H9 (cell line): ENCODE results near the gene LSM7. TPM values are rescaled to one million over a fixed set of nuclear protein-coding genes. Genes with fewer than 3 reads are reported as not detected.
A peak's percentile ranks its signal among the peaks of the same experiment; 100 is the strongest.

Experiments used
- DNase-seq: peaks from one replicate; pipeline ENCODE4 v3.0.0-alpha.2; 2017
- H2AFZ ChIP-seq: one replicate; pipeline ENCODE4 v1.6.1; 2013; ENCODE audit warnings: mild to moderate bottlenecking, low read length, control low read depth, moderate library complexity
- H2AK5ac ChIP-seq: 2 replicates; pipeline ENCODE4 v1.6.1; 2013; ENCODE audit warnings: low read length, control low read depth, mixed read lengths; ENCODE audit not compliant: insufficient read length
- H2BK120ac ChIP-seq: one replicate; pipeline ENCODE4 v1.6.1; 2013; ENCODE audit warnings: low read depth, mild to moderate bottlenecking, low read length, control low read depth, inconsistent platforms; ENCODE audit not compliant: poor library complexity, severe bottlenecking
- H2BK12ac ChIP-seq: 2 replicates; pipeline ENCODE4 v1.6.1; 2013; ENCODE audit warnings: low read length, control low read depth, mixed read lengths, low read depth; ENCODE audit not compliant: insufficient read length
- H2BK15ac ChIP-seq: 2 replicates; pipeline ENCODE4 v1.6.1; 2013; ENCODE audit warnings: low read depth, low read length, control low read depth
- H2BK20ac ChIP-seq: one replicate; pipeline ENCODE4 v1.6.1; 2013; ENCODE audit warnings: low read depth, mild to moderate bottlenecking, low read length, control low read depth, inconsistent platforms; ENCODE audit not compliant: poor library complexity, severe bottlenecking
- H2BK5ac ChIP-seq: 2 replicates; pipeline ENCODE4 v1.6.1; 2013; ENCODE audit warnings: low read length, control low read depth, mixed read lengths; ENCODE audit not compliant: insufficient read length
- H3K14ac ChIP-seq: 2 replicates; pipeline ENCODE4 v1.6.1; 2013; ENCODE audit warnings: low read length, control low read depth; ENCODE audit not compliant: insufficient read depth
- H3K18ac ChIP-seq: 2 replicates; pipeline ENCODE4 v1.6.1; 2013; ENCODE audit warnings: low read depth, mild to moderate bottlenecking, mixed read lengths, low read length, control low read depth; ENCODE audit not compliant: insufficient read length
- H3K23ac ChIP-seq: 2 replicates; pipeline ENCODE4 v1.6.1; 2013; ENCODE audit warnings: low read length, control low read depth, mixed read lengths, low read depth; ENCODE audit not compliant: insufficient read length
- H3K23me2 ChIP-seq: 2 replicates; pipeline ENCODE4 v1.6.1; 2013; ENCODE audit warnings: low read depth, mild to moderate bottlenecking, mixed read lengths, low read length, control low read depth; ENCODE audit not compliant: insufficient read length, poor library complexity, severe bottlenecking
- H3K27ac ChIP-seq: 2 replicates; pipeline ENCODE4 v1.5.1; 2013; ENCODE audit warnings: low read length, control low read depth, mixed read lengths, low read depth; ENCODE audit not compliant: insufficient read length
- H3K27me3 ChIP-seq: 2 replicates; pipeline ENCODE4 v1.6.1; 2013; ENCODE audit warnings: low read length, control low read depth, inconsistent platforms; ENCODE audit not compliant: insufficient read depth
- H3K4ac ChIP-seq: 2 replicates; pipeline ENCODE4 v1.6.1; 2013; ENCODE audit warnings: low read depth, mild to moderate bottlenecking, control low read depth, inconsistent platforms, low read length, moderate library complexity
- H3K4me1 ChIP-seq: 2 replicates; pipeline ENCODE4 v1.6.1; 2013; ENCODE audit warnings: low read length, control low read depth, inconsistent platforms; ENCODE audit not compliant: insufficient read depth
- H3K4me2 ChIP-seq: 2 replicates; pipeline ENCODE4 v1.6.1; 2013; ENCODE audit warnings: low read length, control low read depth, mixed read lengths; ENCODE audit not compliant: insufficient read length, insufficient read depth
- H3K56ac ChIP-seq: 2 replicates; pipeline ENCODE4 v1.6.1; 2013; ENCODE audit warnings: low read depth, mild to moderate bottlenecking, mixed read lengths, low read length, control low read depth; ENCODE audit not compliant: insufficient read length
- H3K79me1 ChIP-seq: 2 replicates; pipeline ENCODE4 v1.6.1; 2013; ENCODE audit warnings: low read depth, mild to moderate bottlenecking, moderate library complexity, low read length, control low read depth, inconsistent platforms; ENCODE audit not compliant: insufficient read depth, poor library complexity, severe bottlenecking
- H3K79me2 ChIP-seq: 2 replicates; pipeline ENCODE4 v1.6.1; 2013; ENCODE audit warnings: low read length, control low read depth, inconsistent platforms; ENCODE audit not compliant: insufficient read depth
- H3K9ac ChIP-seq: 2 replicates; pipeline ENCODE4 v1.6.1; 2013; ENCODE audit warnings: low read length, control low read depth, mixed read lengths; ENCODE audit not compliant: insufficient read length; ENCODE audit errors: extremely low read depth
- H3K9me3 ChIP-seq: one replicate; pipeline ENCODE4 v1.6.1; 2013; ENCODE audit warnings: low read depth, low read length, inconsistent platforms; ENCODE audit not compliant: control insufficient read depth
- H3T11ph ChIP-seq: one replicate; pipeline ENCODE4 v1.6.1; 2013; ENCODE audit warnings: mild to moderate bottlenecking, low read length, control low read depth, inconsistent platforms
- H4K20me1 ChIP-seq: one replicate; pipeline ENCODE4 v1.6.1; 2013; ENCODE audit not compliant: control insufficient read depth, insufficient read length, insufficient read depth
- H4K5ac ChIP-seq: 2 replicates; pipeline ENCODE4 v1.6.1; 2013; ENCODE audit warnings: low read depth, mild to moderate bottlenecking, mixed read lengths, low read length, control low read depth; ENCODE audit not compliant: insufficient read length
- H4K8ac ChIP-seq: replicated peaks from 2 replicates; pipeline ENCODE4 v1.6.1; 2013; ENCODE audit warnings: low read length, control low read depth, mixed read lengths, low read depth; ENCODE audit not compliant: insufficient read length
- H4K91ac ChIP-seq: 2 replicates; pipeline ENCODE4 v1.6.1; 2013; ENCODE audit warnings: low read depth, mild to moderate bottlenecking, moderate library complexity, mixed read lengths, low read length, control low read depth; ENCODE audit not compliant: insufficient read length
- H3K27ac Mint-ChIP-seq, 3 experiments: 2 replicates in 2 of 3; 3 replicates in 1 of 3; pipeline ENCODE4 v1.8.0; 2020 to 2021; ENCODE audit warnings: mixed read lengths in 3 of 3, mild to moderate bottlenecking in 1 of 3, moderate library complexity in 1 of 3
- H3K27me3 Mint-ChIP-seq: 2 replicates; pipeline ENCODE4 v1.8.0; 2021; ENCODE audit warnings: low read depth, mild to moderate bottlenecking, moderate library complexity, mixed read lengths
- H3K36me3 Mint-ChIP-seq, 3 experiments: 2 replicates in 2 of 3; 3 replicates in 1 of 3; pipeline ENCODE4 v1.8.0; 2020 to 2021; ENCODE audit warnings: low read depth in 3 of 3, mixed read lengths in 3 of 3; ENCODE audit not compliant: insufficient read depth in 1 of 3
- H3K4me1 Mint-ChIP-seq, 2 experiments: 2 replicates each; pipeline ENCODE4 v1.8.0; 2020; ENCODE audit warnings: mixed read lengths in 2 of 2
- H3K4me3 Mint-ChIP-seq, 2 experiments: 2 replicates in 1 of 2; 3 replicates in 1 of 2; pipeline ENCODE4 v1.8.0; 2020 to 2021; ENCODE audit warnings: mild to moderate bottlenecking in 2 of 2, mixed read lengths in 2 of 2, moderate library complexity in 1 of 2
- H3K9me3 Mint-ChIP-seq, 2 experiments: 2 replicates in 1 of 2; 3 replicates in 1 of 2; pipeline ENCODE4 v1.8.0; 2020; ENCODE audit warnings: mild to moderate bottlenecking in 2 of 2, mixed read lengths in 2 of 2, moderate library complexity in 1 of 2
- CTCF ChIP-seq: fragments of 200-600 bp; sonication (generic); conservative IDR thresholded peaks from 3 replicates; pipeline ENCODE4 v1.8.0; 2021; ENCODE audit warnings: antibody characterized with exemption, mild to moderate bottlenecking
- WGBS: extraction: QIAGEN DNeasy Blood & Tissue Kit; methylation state at CpG from one replicate; pipeline ENCODE4 v1.1.7; 2013; ENCODE audit warnings: missing lambda C conversion rate, low lambda C conversion rate, mixed read lengths; ENCODE audit not compliant: insufficient read length; ENCODE audit errors: extremely low coverage; 5-methylcytosine and 5-hydroxymethylcytosine counted together
- total RNA-seq: library from RNA; stranded (reverse); gene quantifications from 2 replicates; pipeline ENCODE4 v1.2.1, GENCODE V29; 2021

The LSM7 gene
- total RNA-seq, 1 experiment from 2014 or later: 187 TPM

- 0 out of 4 replicates have a peak, but pooled peaks cover 6 to 12% of the 10 kb centered on the region in 2 experiments for H3K4me1 Mint-ChIP-seq
- no peak for DNase-seq
- no peak overlapping the region for H3K9ac ChIP-seq
- no peak overlapping the region for H4K5ac ChIP-seq
- no peaks in the 10 kb centered on the region for H4K20me1 ChIP-seq
- no peak overlapping the region for H2BK15ac ChIP-seq
- H3K23ac ChIP-seq: no peak overlapping the region
- no peaks in the 10 kb centered on the region for H3K79me2 ChIP-seq
- no peak overlapping the region for H3K56ac ChIP-seq
- H3K14ac ChIP-seq: no peak overlapping the region
- H2AK5ac ChIP-seq: no peak overlapping the region
- no peak overlapping the region for H3K18ac ChIP-seq
- no peak overlapping the region for H4K8ac ChIP-seq
- no peaks in the 10 kb centered on the region for H3K9me3 ChIP-seq
- H3T11ph ChIP-seq: no peak overlapping the region
- H3K27ac Mint-ChIP-seq: peak overlapping the region in 2 of 3 experiments; percentile 44; a peak in 2 of 7 replicates
- no peak overlapping the region for H3K27ac ChIP-seq
- H2BK5ac ChIP-seq: no peak overlapping the region
- no peak overlapping the region for H4K91ac ChIP-seq
- no peak overlapping the region for H2BK20ac ChIP-seq
- H3K23me2 ChIP-seq: no peaks in the 10 kb centered on the region
- peaks cover 12% of the 10 kb centered on the region for H3K27me3 Mint-ChIP-seq
- WGBS: no CpG with 5 or more reads among the region's 12 CpGs
- H3K4me2 ChIP-seq: no peak overlapping the region
- H2BK12ac ChIP-seq: no peak overlapping the region
- no peak for TF ChIP-seq CTCF
- peaks cover 0 to 4% of the 10 kb centered on the region in 2 experiments; a peak in 3 of 5 replicates for H3K9me3 Mint-ChIP-seq
- no peak overlapping the region for H2AFZ ChIP-seq
- no peaks in the 10 kb centered on the region for H3K27me3 ChIP-seq
- no peak overlapping the region for H3K4me3 Mint-ChIP-seq
- H3K4me1 ChIP-seq: no peaks in the 10 kb centered on the region
- no peak overlapping the region for H2BK120ac ChIP-seq
- H3K36me3 Mint-ChIP-seq: peaks cover 2 to 24% (median 20%) of the 10 kb centered on the region in 3 experiments; a peak in 6 of 7 replicates
- no peaks in the 10 kb centered on the region for H3K79me1 ChIP-seq
- H3K4ac ChIP-seq: no peak overlapping the region
Observed at GRCh38 chr19:2320049-2320448, 8.3 kb downstream of the LSM7 start.
